PC-3 (cell line): ENCODE measurements around the gene MC1R. TPM values are rescaled to one million over a fixed set of nuclear protein-coding genes. Genes with fewer than 3 reads are reported as not detected.
"Not testable (repeated sequence)": the region's sequence is repeated elsewhere in the genome, so short reads cannot be mapped to it uniquely, and the experiment has no call there.

ENCODE experiments used
- ATAC-seq: fragments of 200-7000 bp; cut with Tn5 transposase; 2 replicates; pipeline ENCODE4 v1.9.1; 2020; ENCODE audit warnings: mild to moderate bottlenecking, moderate library complexity
- BruUV-seq: library from RNA; stranded (reverse); fragments of 400-500 nt; replicated peaks from 2 replicates; lab custom pipeline; 2021; lab: Mats Ljungman, UMichigan
- CTCF ChIA-PET: fragments of 300-600 bp; sonication (Branson Sonifier 250); formaldehyde crosslinking; loops from one replicate; lab custom pipeline; 2022; ENCODE audit warnings: antibody characterized with exemption; lab: Charles Lee
- POLR2A ChIA-PET: fragments of 300-600 bp; sonication (Branson Sonifier 250); formaldehyde crosslinking; loops from one replicate; lab custom pipeline; 2022; ENCODE audit warnings: antibody characterized with exemption; ENCODE audit not compliant: unreplicated experiment; lab: Charles Lee
- DNase-seq: peaks from one replicate; pipeline ENCODE4 v3.0.0-alpha.2; 2015
- H2AFZ ChIP-seq: fragments of 300-600 bp; sonication (generic); 2 replicates; pipeline ENCODE4 v1.6.0; 2016; ENCODE audit warnings: antibody characterized with exemption, low read length
- H3F3A ChIP-seq: fragments of 300-600 bp; sonication (generic); one replicate; pipeline ENCODE4 v1.6.0; 2017; ENCODE audit warnings: antibody characterized with exemption, low read length, control low read depth, mild to moderate bottlenecking; ENCODE audit not compliant: unreplicated experiment
- H3K27ac ChIP-seq: fragments of 300-600 bp; sonication (generic); 2 replicates; pipeline ENCODE4 v1.5.1; 2016; ENCODE audit warnings: mild to moderate bottlenecking, low read length
- H3K27me3 ChIP-seq: fragments of 300-600 bp; sonication (generic); 2 replicates; pipeline ENCODE4 v1.6.1; 2016; ENCODE audit warnings: low read length, mixed read lengths
- H3K36me3 ChIP-seq: fragments of 300-600 bp; sonication (generic); 2 replicates; pipeline ENCODE4 v1.6.1; 2016; ENCODE audit warnings: low read depth, mixed run types, low read length, mixed read lengths
- H3K4me1 ChIP-seq: fragments of 300-600 bp; sonication (generic); 2 replicates; pipeline ENCODE4 v1.5.1; 2016; ENCODE audit warnings: low read length; ENCODE audit not compliant: insufficient read depth
- H3K4me2 ChIP-seq: fragments of 300-600 bp; sonication (generic); 2 replicates; pipeline ENCODE4 v1.6.0; 2016; ENCODE audit warnings: low read length
- H3K4me3 ChIP-seq: fragments of 300-600 bp; sonication (generic); 2 replicates; pipeline ENCODE4 v1.5.1; 2016; ENCODE audit warnings: mild to moderate bottlenecking, low read length, mixed read lengths
- H3K79me2 ChIP-seq: fragments of 300-600 bp; sonication (generic); 2 replicates; pipeline ENCODE4 v1.6.1; 2017; ENCODE audit warnings: low read length, mixed read lengths
- H3K9ac ChIP-seq: fragments of 300-600 bp; sonication (generic); 2 replicates; pipeline ENCODE4 v1.6.0; 2016; ENCODE audit warnings: mild to moderate bottlenecking, low read length
- H3K9me2 ChIP-seq: fragments of 300-600 bp; sonication (generic); replicated peaks from 2 replicates; pipeline ENCODE4 v1.6.1; 2016; ENCODE audit warnings: mixed run types, low read length, mixed read lengths
- H3K9me3 ChIP-seq: fragments of 300-600 bp; sonication (generic); 2 replicates; pipeline ENCODE4 v1.6.1; 2016; ENCODE audit warnings: low read length, mixed read lengths
- H4K20me1 ChIP-seq: fragments of 300-600 bp; sonication (generic); 2 replicates; pipeline ENCODE4 v1.6.1; 2016; ENCODE audit warnings: low read length, mixed read lengths
- EZH2 ChIP-seq: fragments of 300-600 bp; sonication (generic); IDR thresholded peaks from one replicate; pipeline ENCODE4 v1.6.1; 2017; ENCODE audit warnings: antibody characterized with exemption, mild to moderate bottlenecking, low read length; ENCODE audit not compliant: unreplicated experiment
- EZH2phosphoT487 ChIP-seq: fragments of 300-600 bp; sonication (generic); IDR thresholded peaks from 2 replicates; pipeline ENCODE4 v1.6.1; 2018; ENCODE audit warnings: mild to moderate bottlenecking, antibody characterized with exemption, low read length, borderline replicate concordance
- intact Hi-C: fragments of 100-400 bp; cut with micrococcal nuclease; formaldehyde crosslinking; loops from 2 replicates; pipeline ENCODE4 v1.9.0; 2023
- total RNA-seq: library from RNA; depleted of rRNA; stranded (reverse); fragments of >200 nt; gene quantifications from 2 replicates; pipeline ENCODE4 v1.2.3, GENCODE V29; 2014
- TF ChIP-seq, protein P1 (sequence below): fragments of 300-600 bp; sonication (generic); conservative IDR thresholded peaks from 2 replicates; pipeline ENCODE4 v1.5.1; 2017; ENCODE audit warnings: antibody characterized with exemption, low read depth, mild to moderate bottlenecking, low read length

MC1R gene
- total RNA-seq, 1 experiment from 2014 or later, result 4.2 TPM

DNA sequence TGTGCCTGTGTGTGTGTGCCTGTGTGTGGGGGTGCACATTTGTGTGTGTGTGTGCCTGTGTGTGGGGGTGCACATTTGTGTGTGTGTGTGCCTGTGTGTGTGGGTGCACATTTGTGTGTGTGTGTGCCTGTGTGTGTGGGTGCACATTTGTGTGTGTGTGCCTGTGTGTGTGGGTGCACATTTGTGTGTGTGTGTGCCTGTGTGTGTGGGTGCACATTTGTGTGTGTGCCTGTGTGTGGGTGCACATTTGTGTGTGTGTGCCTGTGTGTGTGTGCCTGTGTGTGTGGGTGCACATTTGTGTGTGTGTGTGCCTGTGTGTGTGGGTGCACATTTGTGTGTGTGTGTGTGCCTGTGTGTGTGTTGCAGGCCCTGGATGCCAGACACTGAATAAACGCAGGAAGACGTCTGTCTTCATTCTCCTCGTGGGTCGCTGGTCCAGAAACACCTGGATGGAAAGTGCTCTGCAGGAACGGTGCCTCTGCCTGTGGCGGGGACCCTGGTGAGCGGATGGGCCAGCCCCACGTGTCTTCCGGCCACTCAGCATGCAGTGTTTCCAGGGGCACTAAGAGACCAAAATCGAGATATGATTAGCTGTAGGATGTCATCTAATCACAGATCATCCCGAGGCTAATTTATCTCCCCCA is 3.9 kb upstream of the MC1R start:
- BruUV-seq, H3K9me2 ChIP-seq, H3F3A ChIP-seq, H3K27me3 ChIP-seq, H3K27ac ChIP-seq, H3K9me3 ChIP-seq, H2AFZ ChIP-seq, ATAC-seq, H4K20me1 ChIP-seq, CTCF ChIA-PET, H3K9ac ChIP-seq, intact Hi-C loops, H3K4me2 ChIP-seq, POLR2A ChIA-PET, H3K79me2 ChIP-seq, DNase-seq, H3K4me3 ChIP-seq: not testable (repeated sequence)
- Histone ChIP-seq H3K4me1 (peaks cover 13% of the 10 kb centered on the region), H3K36me3 (peaks cover 12% of the 10 kb centered on the region)

DNA sequence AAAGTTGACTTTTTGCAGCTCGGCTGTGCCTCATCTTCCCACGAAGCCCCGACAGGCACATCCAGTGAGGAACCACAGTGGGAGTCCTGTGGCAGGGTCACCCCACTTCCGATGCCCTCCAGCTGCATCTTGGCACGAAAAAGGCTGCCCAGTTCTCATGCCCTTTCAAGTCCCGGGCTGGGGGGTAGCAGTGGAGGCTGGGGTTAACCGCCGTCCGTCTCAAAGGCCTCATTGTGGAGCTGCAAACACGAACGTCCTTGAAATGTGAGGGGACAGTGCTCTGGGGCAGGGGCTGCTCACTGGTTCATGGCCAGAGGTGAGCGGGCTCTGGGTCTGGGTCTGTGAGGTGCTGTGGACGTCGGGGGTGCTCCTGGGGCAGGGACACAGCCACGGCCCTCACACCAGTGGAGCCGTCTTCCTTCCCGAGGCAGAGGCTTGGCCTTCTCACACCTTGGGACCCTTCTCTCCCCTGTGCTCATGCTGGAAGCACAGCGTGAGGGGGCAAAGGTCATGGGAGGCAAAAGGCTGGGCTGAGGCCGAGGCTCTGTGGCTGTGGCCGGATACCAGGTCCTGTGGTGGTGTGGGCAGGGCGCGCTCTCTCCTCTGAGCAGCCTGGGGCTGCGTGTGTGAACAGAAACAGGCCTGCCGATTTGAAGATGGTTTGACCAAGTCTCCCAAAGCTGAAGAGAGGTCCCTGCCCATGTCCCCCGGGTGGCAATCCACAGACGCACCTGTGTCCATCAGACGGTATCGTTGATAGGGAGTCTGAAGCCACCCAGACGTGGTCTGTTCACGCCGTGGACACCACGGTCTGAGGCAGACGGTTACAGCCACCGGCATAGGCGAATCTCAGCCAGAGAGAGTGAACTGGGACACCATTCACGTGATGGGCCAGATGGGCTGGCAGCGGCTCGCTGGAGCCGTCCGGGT is 3.1 kb upstream of the MC1R start:
- DNase-seq, result no peak
- no peak overlapping the region for H3K9ac ChIP-seq
- no peaks in the 10 kb centered on the region for H3K9me2 ChIP-seq
- TF ChIP-seq EZH2 (no peak), EZH2phosphoT487 (no peak)
- TF ChIP-seq, protein P1, sequence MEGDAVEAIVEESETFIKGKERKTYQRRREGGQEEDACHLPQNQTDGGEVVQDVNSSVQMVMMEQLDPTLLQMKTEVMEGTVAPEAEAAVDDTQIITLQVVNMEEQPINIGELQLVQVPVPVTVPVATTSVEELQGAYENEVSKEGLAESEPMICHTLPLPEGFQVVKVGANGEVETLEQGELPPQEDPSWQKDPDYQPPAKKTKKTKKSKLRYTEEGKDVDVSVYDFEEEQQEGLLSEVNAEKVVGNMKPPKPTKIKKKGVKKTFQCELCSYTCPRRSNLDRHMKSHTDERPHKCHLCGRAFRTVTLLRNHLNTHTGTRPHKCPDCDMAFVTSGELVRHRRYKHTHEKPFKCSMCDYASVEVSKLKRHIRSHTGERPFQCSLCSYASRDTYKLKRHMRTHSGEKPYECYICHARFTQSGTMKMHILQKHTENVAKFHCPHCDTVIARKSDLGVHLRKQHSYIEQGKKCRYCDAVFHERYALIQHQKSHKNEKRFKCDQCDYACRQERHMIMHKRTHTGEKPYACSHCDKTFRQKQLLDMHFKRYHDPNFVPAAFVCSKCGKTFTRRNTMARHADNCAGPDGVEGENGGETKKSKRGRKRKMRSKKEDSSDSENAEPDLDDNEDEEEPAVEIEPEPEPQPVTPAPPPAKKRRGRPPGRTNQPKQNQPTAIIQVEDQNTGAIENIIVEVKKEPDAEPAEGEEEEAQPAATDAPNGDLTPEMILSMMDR, result no peak
- H3F3A ChIP-seq, result no peaks in the 10 kb centered on the region
- no peaks in the 10 kb centered on the region for H3K27me3 ChIP-seq
- H3K79me2 ChIP-seq, result no peaks in the 10 kb centered on the region
- no TSS peak for BruUV-seq
- no peak overlapping the region for H3K4me2 ChIP-seq
- peaks cover 9% of the 10 kb centered on the region for H3K36me3 ChIP-seq
- intact Hi-C loops, result no loop called here
- H3K4me3 ChIP-seq, result no peak overlapping the region
- no peaks in the 10 kb centered on the region for H3K9me3 ChIP-seq
- H3K4me1 ChIP-seq, result peaks cover 15% of the 10 kb centered on the region
- ChIA-PET POLR2A (no interaction called here), CTCF (no interaction called here)
- no peaks in the 10 kb centered on the region for H4K20me1 ChIP-seq
- no peak overlapping the region for H2AFZ ChIP-seq
- no peak overlapping the region for H3K27ac ChIP-seq
- ATAC-seq, result no peak

GRCh38 chr16:89917773-89918452 is 749 bp upstream of the MC1R start:
- Histone ChIP-seq H3K9me3 (no peaks in the 10 kb centered on the region), H3K9me2 (no peaks in the 10 kb centered on the region), H3K36me3 (no peaks in the 10 kb centered on the region), H3K27me3 (no peaks in the 10 kb centered on the region), H4K20me1 (no peaks in the 10 kb centered on the region), H3K4me2 (peak overlapping the region; percentile 87), H3K79me2 (no peaks in the 10 kb centered on the region), H3K27ac (peak overlapping the region; percentile 46; the same call in 1 of the 2 replicates), H3K4me1 (peaks cover 30% of the 10 kb centered on the region), H2AFZ (peak overlapping the region; percentile 83), H3F3A (no peaks in the 10 kb centered on the region), H3K9ac (peak overlapping the region; percentile 40), H3K4me3 (peak overlapping the region; percentile 51)
- DNase-seq, result peak; percentile 63
- TF ChIP-seq, protein P1, result no peak
- TF ChIP-seq EZH2phosphoT487, result peak; percentile 74
- CTCF ChIA-PET, result no interaction called here
- peak; percentile 42 for ATAC-seq
- intact Hi-C loops, result no loop called here
- POLR2A ChIA-PET, result interaction anchor here (0.6 kb wide), 1 partner anchor 58 kb away, joined by 4 read pairs; no protein-coding TSS in a partner anchor
- BruUV-seq, result no TSS peak
